Measurements from ENCODE around the gene CCDC191. TPM values are rescaled to one million over a fixed set of nuclear protein-coding genes. Genes with fewer than 3 reads are reported as not detected.

The CCDC191 gene
- total and polyA plus RNA-seq, 9 of the 15 experiments (the other 6 are each of a cell fraction or from before 2014, with no cell fraction given), result 0.10 to 0.55 (median 0.22) TPM

DNA sequence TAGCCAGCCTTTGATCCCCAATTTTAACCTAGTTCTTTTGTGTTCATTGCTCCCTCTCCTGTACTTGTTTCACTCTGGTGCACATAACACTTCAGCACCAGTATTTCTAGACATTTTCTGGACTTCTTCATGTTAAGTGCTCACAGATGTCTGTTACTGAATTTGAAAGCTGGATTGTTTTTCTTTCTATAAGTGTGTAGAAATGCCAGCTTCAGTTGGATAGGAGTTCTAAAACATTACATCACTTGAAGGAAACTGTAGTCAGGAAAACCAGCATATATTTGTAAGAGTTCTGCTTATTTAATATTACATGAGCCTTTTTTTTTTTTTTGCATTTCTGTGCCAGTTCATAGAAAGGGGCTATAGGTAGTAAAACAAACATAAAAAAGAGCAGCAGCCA lies 21.8 kb upstream of the CCDC191 start:
- intact Hi-C loops (cut with micrococcal nuclease) (no loop called here), in situ Hi-C loops (cut with MboI) (no loop called here)
- Histone ChIP-seq H4K20me1 (replicated peaks; ENCODE audit: control insufficient read depth, insufficient read depth, low read length) (no peaks in the 10 kb centered on the region), H3K36me3 (ENCODE audit: control insufficient read depth, insufficient read depth, low read length) (peaks cover 89% of the 10 kb centered on the region; the same call in 2 of the 3 replicates), H3K27ac (ENCODE audit: extremely low read depth, low read depth, low read length) (no peak overlapping the region), H3K9me1 (ENCODE audit: control insufficient read depth, insufficient read depth, low read length) (no peaks in the 10 kb centered on the region), H3K27me3 (ENCODE audit: control insufficient read depth in 2 of 2, insufficient read depth in 2 of 2, low read length in 2 of 2) (no peaks in the 10 kb centered on the region), H3K9ac (ENCODE audit: insufficient read depth in 1 of 2, low read depth in 2 of 2, low read length in 2 of 2) (no peak overlapping the region), H3K79me2 (ENCODE audit: control insufficient read depth, insufficient read depth, low read length) (no peaks in the 10 kb centered on the region), H2AFZ (ENCODE audit: low read depth, low read length) (no peak overlapping the region), H3K9me3 (replicated peaks; ENCODE audit: control insufficient read depth, insufficient read depth, low read depth, low read length) (no peaks in the 10 kb centered on the region), H3K4me3 (no peak overlapping the region), H3K4me1 (replicated peaks in 1 of 2; ENCODE audit: control insufficient read depth in 2 of 2, insufficient read depth in 2 of 2, low read length in 2 of 2) (no peaks in the 10 kb centered on the region), H3K4me2 (ENCODE audit: insufficient read depth, low read length) (no peak overlapping the region)
- no peak for FAIRE-seq
- BruUV-seq (replicated peaks), result no TSS peak
- TF ChIP-seq FIP1L1 (IDR thresholded peaks at IDR 0.05; ENCODE audit: low read depth, low read length, poor library complexity, severe bottlenecking) (no peak), ZKSCAN8 (CRISPR knock-in tag; IDR thresholded peaks at IDR 0.05) (no peak), ZNF124 (CRISPR knock-in tag; IDR thresholded peaks at IDR 0.05) (no peak)
- POLR2A ChIA-PET, result interaction anchor here (0.6 kb wide), 1 partner anchor 808 kb away, joined by 4 read pairs; no protein-coding TSS in a partner anchor
- no peak for ATAC-seq
- no peak for DNase-seq (ENCODE audit: extremely low read depth in 1 of 4, low spot score in 3 of 4)
- CTCF ChIA-PET (ENCODE audit: low intra/inter-chr PET ratio), result no interaction called here

GRCh38 chr3:114076711-114077110 lies 20.4 kb upstream of the CCDC191 start:
- FAIRE-seq (no peak), DNase-seq (ENCODE audit: extremely low read depth in 1 of 4, low spot score in 3 of 4) (no peak), ATAC-seq (no peak)
- ChIA-PET CTCF (ENCODE audit: low intra/inter-chr PET ratio) (no interaction called here), POLR2A (no interaction called here)
- no peak overlapping the region for H3K27ac ChIP-seq (ENCODE audit: extremely low read depth, low read depth, low read length)
- peaks cover 88% of the 10 kb centered on the region; the same call in 2 of the 3 replicates for H3K36me3 ChIP-seq (ENCODE audit: control insufficient read depth, insufficient read depth, low read length)
- H3K9ac ChIP-seq (ENCODE audit: insufficient read depth in 1 of 2, low read depth in 2 of 2, low read length in 2 of 2), result no peak overlapping the region
- no peaks in the 10 kb centered on the region for H3K79me2 ChIP-seq (ENCODE audit: control insufficient read depth, insufficient read depth, low read length)
- intact Hi-C loops (cut with micrococcal nuclease) (no loop called here), in situ Hi-C loops (cut with MboI) (no loop called here)
- WGBS (ENCODE audit: insufficient coverage, low coverage, missing lambda C conversion rate), result 96% methylated on average over 4 of the region's 6 CpGs
- no peaks in the 10 kb centered on the region for H3K4me1 ChIP-seq (replicated peaks in 1 of 2; ENCODE audit: control insufficient read depth in 2 of 2, insufficient read depth in 2 of 2, low read length in 2 of 2)
- H3K9me1 ChIP-seq (ENCODE audit: control insufficient read depth, insufficient read depth, low read length), result no peaks in the 10 kb centered on the region
- H3K4me3 ChIP-seq, result no peak overlapping the region
- no peak overlapping the region for H3K4me2 ChIP-seq (ENCODE audit: insufficient read depth, low read length)
- no peaks in the 10 kb centered on the region for H3K27me3 ChIP-seq (ENCODE audit: control insufficient read depth in 2 of 2, insufficient read depth in 2 of 2, low read length in 2 of 2)
- H4K20me1 ChIP-seq (replicated peaks; ENCODE audit: control insufficient read depth, insufficient read depth, low read length), result no peaks in the 10 kb centered on the region
- H2AFZ ChIP-seq (ENCODE audit: low read depth, low read length), result no peak overlapping the region
- BruUV-seq (replicated peaks), result no TSS peak
- no peaks in the 10 kb centered on the region for H3K9me3 ChIP-seq (replicated peaks; ENCODE audit: control insufficient read depth, insufficient read depth, low read depth, low read length)
- TF ChIP-seq ATF7 (IDR thresholded peaks at IDR 0.05), result no peak
- TF ChIP-seq, protein P1, sequence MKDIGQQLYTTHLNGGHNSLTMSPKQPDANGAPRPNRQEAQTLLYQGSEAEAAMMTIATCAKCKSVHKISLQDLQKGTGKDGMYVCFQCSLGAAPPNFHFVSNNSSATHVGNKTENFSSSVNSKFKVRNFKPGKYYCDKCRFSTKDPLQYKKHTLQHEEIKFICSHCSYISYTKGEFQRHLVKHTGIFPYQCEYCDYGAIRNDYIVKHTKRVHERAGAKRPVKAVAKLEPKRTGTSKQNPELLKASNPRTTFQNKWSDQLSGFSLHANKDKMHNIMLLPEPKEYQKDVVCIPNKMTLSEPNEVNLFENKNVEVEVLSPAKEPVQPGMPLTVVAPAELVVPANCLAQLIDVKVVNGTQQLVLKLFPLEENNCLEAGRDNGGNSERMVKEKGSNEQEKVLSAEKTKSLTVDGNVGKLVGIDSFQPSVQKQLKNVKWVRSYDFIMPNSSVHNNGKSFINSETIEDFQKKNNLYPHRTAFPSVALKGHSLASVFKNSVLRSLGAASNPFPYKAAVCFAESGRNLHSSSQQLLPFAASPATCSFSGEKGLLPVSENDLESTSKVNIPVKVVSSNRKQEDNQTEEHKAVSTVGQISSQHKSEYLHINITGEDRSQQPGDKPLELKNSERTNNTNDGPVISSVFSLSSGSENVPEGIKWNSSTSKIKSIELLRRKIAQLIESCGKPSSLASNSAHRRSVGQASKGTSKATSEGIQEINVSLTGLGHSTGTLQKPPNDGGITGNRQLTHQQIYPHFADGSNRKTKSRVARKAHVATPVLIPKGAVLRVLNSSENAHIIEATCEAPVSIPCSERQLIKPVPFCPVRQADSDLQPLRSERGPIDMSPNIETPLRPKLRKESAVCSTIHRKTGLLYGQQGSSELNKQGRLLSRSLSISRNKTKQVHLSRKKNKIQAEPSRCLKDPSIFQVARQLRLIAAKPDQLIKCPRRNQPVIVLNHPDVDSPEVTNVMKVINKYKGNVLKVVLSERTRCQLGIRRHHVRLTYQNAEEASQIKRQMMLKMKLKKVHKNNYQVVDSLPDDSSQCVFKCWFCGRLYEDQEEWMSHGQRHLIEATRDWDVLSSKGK (CRISPR knock-in tag; IDR thresholded peaks at IDR 0.05), result no peak
- no peak for TF ChIP-seq RBM17 (IDR thresholded peaks at IDR 0.05; ENCODE audit: borderline replicate concordance, low read depth, low read length)
- TF ChIP-seq WHSC1 (IDR thresholded peaks at IDR 0.05; ENCODE audit: low read length), result no peak
- no peak for TF ChIP-seq ZNF24 (IDR thresholded peaks at IDR 0.05)
- no peak for TF ChIP-seq TAF9B (IDR thresholded peaks at IDR 0.05; ENCODE audit: partially characterized antibody)
- no peak for TF ChIP-seq RBM34 (IDR thresholded peaks at IDR 0.05; ENCODE audit: borderline replicate concordance, insufficient read depth, low read length)
- no peak for TF ChIP-seq RBM15 (IDR thresholded peaks at IDR 0.05; ENCODE audit: insufficient read depth, low read length)
- TF ChIP-seq POLR2G (IDR thresholded peaks at IDR 0.05; ENCODE audit: low read depth, low read length), result no peak
- TF ChIP-seq SIN3B (IDR thresholded peaks at IDR 0.05; ENCODE audit: low read depth), result no peak

Data from K562 (cell line).